COR-L47 (cell line): Measurements from ENCODE around the gene S100A16.
"Not testable (repeated sequence)": the region's sequence is repeated elsewhere in the genome, so short reads cannot be mapped to it uniquely, and the experiment has no call there.

Source experiments
- DNase-seq: peaks from one replicate; lab custom pipeline; 2025; lab: John Stamatoyannopoulos, UW

The S100A16 gene

DNA sequence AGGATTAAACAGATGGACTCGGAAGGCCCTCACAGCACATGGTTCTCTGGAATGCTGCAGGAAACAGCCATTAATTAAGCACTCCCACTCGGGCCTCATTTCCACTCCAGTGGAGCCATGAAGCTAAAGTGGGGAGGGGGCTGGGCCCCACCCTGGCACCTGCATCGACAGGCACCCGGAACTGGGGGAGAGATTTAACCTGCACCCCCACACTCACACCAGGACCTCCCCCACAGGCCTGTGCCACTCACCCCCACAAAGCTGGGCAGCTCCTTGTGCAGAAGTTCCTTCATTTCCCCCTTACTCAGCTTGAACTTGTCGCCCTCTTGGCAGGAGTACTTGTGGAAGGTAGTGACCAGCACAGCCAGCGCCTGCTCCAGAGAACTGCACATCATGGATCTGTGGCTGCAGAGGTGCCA is 49.4 kb downstream of the S100A16 start:
- DNase-seq = no peak

DNA sequence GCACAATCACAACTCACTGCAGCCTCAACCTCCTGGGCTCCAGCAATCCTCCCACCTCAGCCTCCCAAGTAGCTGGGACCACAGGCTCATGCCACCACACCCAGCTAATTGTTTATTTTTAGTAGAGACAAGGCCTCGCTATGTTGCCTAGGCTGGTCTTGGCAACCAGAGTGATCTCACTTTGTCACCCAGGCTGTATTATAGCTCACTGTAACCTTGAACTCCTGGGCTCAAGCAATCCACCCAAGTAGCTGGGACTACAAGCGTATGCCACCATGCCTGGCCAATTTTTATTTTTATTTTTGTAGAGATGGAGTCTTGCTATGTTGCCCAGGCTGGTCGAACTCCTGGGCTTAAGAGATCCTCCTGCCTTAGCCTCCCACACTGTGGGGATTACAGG is 50.9 kb downstream of the S100A16 start:
- not testable (repeated sequence) for DNase-seq

DNA sequence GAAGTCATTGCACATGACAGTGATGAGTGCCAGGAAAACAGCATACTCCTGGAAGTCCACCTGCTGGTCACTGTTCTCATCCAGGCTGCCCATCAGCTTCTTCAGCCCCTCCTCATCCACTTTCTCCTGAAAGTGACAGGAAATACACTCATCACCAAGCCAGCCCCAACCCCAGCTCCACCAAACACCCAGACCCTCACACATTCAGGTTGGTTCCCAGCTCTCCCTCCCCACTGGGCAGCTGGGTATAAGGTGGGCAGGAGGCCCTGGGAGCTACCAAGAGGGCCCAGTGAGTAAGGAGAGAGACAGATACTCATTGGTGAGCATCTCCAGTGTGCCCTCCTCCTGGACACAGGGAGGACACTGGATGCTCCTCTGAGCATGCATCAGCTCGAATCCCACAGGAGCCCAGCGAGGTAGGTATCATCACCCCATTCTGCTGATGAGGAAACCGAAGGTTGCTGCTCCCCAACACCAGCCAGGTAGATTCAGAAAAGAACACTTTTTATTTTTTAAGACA is 51.4 kb downstream of the S100A16 start:
- DNase-seq = no peak

DNA sequence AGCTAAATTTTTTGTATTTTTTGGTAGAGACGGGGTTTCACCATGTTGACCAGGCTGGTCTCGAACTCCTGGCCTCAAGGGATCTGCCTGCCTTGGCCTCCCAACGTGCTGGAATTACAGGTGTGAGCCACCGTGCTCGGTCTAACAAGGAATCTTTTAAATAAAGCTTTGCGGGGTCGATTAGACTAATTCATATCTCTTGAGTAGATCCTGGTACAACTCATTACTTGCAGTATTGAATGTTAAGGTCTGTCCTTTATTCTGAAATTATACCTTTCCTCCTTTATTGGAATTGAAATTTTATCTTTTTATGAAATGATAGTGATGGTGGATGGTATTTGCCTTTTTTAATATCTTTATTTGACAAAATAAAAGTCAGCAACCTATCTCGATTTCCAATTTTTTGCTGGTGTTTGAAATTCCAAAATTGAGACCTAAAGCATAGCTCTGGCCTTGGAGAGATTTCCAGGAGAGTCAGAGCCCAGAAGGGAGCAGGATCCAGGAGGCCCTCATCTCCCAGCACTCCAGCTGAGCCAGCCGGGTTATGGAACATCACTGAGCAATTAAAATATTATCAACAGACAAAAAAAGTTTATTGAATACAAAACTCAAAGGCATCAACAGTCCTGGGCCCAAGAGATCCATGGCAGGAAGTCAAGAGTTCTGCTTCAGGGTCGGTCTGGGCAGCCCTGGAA is 52.0 kb downstream of the S100A16 start:
- no peak for DNase-seq

DNA sequence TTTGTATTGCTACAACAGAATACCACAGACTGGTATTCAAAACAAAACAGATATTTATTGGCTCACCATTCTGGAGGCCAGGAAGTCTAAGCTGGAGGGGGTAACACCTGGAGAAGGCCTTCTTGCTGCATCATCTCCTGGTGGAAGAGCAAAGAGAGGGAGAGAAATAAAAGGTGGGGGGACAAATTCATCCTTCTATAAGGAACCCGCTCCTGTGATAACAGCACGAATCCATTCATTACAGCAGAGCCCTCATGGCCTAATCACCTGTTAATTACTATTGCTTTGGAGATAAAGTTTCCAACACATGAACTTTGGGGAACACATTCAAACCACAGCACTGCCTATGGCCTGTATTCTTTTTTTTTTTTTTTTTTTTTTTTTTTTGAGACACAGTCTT is 52.7 kb downstream of the S100A16 start:
- no peak for DNase-seq

DNA sequence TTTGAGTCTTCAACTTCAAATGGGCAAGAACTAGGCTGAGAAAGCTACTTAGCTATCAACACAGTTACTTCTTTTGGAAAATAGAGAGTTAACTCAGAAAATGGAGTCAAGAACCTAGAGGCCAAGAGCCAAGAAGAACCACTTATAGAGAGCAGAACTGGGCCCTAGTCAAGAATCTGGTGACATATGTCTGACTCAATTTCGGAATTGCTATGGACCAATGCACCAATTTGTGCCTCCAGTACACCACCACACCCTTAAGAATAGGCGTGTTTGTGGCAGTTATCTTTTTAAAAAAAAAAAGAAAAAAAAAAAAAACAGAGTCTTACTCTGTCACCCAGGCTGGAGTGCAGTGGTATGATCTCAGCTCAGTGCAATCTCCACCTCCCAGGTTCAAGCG is 55.1 kb downstream of the S100A16 start:
- DNase-seq = no peak
